H1 (cell line): ENCODE data around the gene MEX3B. TPM values are rescaled to one million over a fixed set of nuclear protein-coding genes. Genes with fewer than 3 reads are reported as not detected.
A peak's percentile ranks its signal among the peaks of the same experiment; 100 is the strongest.

Experiments
- CTCF ChIA-PET: fragments of 300-600 bp; sonication (Branson Sonifier 250); formaldehyde crosslinking; loops from one replicate; lab custom pipeline; 2021; ENCODE audit not compliant: partially characterized antibody; lab: Charles Lee
- POLR2A ChIA-PET: fragments of 300-600 bp; sonication (Branson Sonifier 250); formaldehyde crosslinking; loops from one replicate; lab custom pipeline; 2021; ENCODE audit warnings: inconsistent platforms; ENCODE audit not compliant: partially characterized antibody; lab: Charles Lee
- DNase-seq, 2 experiments: peaks; one replicate each; pipeline versions ENCODE4 v3.0.0 to v3.0.0-alpha.2; 2010 to 2022; ENCODE audit warnings: low spot score in 2 of 2, low read depth in 1 of 2, mixed read lengths in 1 of 2
- FAIRE-seq: peaks from 2 replicates; lab custom pipeline; 2011; peaks lifted over from hg19 to GRCh38; lab: Jason Lieb, UNC
- H2AFZ ChIP-seq: 2 replicates; pipeline ENCODE4 v1.8.1; 2012; ENCODE audit warnings: low read length, inconsistent platforms
- H2AK5ac ChIP-seq: 2 replicates; pipeline ENCODE4 v1.6.1; 2013; ENCODE audit warnings: low read depth, low read length
- H2BK120ac ChIP-seq: replicated peaks from 2 replicates; pipeline ENCODE3; 2013; ENCODE audit warnings: low read depth, low read length, inconsistent platforms
- H2BK12ac ChIP-seq: 2 replicates; pipeline ENCODE4 v1.6.1; 2013; ENCODE audit warnings: low read depth, low read length
- H2BK15ac ChIP-seq: 2 replicates; pipeline ENCODE4 v1.6.1; 2013; ENCODE audit warnings: low read length
- H2BK20ac ChIP-seq: 2 replicates; pipeline ENCODE4 v1.6.1; 2013; ENCODE audit warnings: low read length
- H2BK5ac ChIP-seq: 2 replicates; pipeline ENCODE4 v1.6.1; 2013; ENCODE audit warnings: low read depth, low read length
- H3K14ac ChIP-seq: 2 replicates; pipeline ENCODE4 v1.6.1; 2013; ENCODE audit warnings: inconsistent platforms; ENCODE audit not compliant: insufficient read length
- H3K18ac ChIP-seq: 2 replicates; pipeline ENCODE4 v1.6.1; 2013; ENCODE audit warnings: low read length; ENCODE audit errors: extremely low read depth
- H3K23ac ChIP-seq: 2 replicates; pipeline ENCODE4 v1.6.1; 2013; ENCODE audit warnings: inconsistent platforms; ENCODE audit not compliant: insufficient read length
- H3K23me2 ChIP-seq: 2 replicates; pipeline ENCODE4 v1.6.1; 2013; ENCODE audit warnings: low read depth, low read length
- H3K27ac ChIP-seq: 2 replicates; pipeline ENCODE4 v1.6.1; 2011; ENCODE audit warnings: low read depth, low read length, inconsistent platforms
- H3K27me3 ChIP-seq, 4 experiments: replicated peaks in 1 of 4; 1 replicate in 1 of 4; 2 replicates in 3 of 4; pipeline versions ENCODE4 v1.6.1 to v1.8.1; 2011 to 2013; ENCODE audit warnings: low read length in 3 of 4, mild to moderate bottlenecking in 3 of 4, inconsistent platforms in 2 of 4, mixed read lengths in 2 of 4, moderate library complexity in 1 of 4; ENCODE audit not compliant: control insufficient read depth in 3 of 4, insufficient read depth in 3 of 4; ENCODE audit errors: extremely low read depth in 1 of 4
- H3K36me3 ChIP-seq, 4 experiments: 2 replicates each; pipeline versions ENCODE4 v1.6.1 to v1.8.1; 2011 to 2013; ENCODE audit warnings: mild to moderate bottlenecking in 4 of 4, low read length in 3 of 4, moderate library complexity in 2 of 4, control low read depth in 1 of 4, inconsistent platforms in 1 of 4; ENCODE audit not compliant: insufficient read depth in 4 of 4, control insufficient read depth in 2 of 4
- H3K4ac ChIP-seq: replicated peaks from 2 replicates; pipeline ENCODE3; 2013; ENCODE audit warnings: low read length, low read depth, mixed read lengths, inconsistent platforms; ENCODE audit not compliant: insufficient read length
- H3K4me1 ChIP-seq, 4 experiments: replicated peaks in 1 of 4; 1 replicate in 1 of 4; 2 replicates in 3 of 4; pipeline versions ENCODE4 v1.6.1 to v1.8.1; 2011 to 2013; ENCODE audit warnings: low read length in 3 of 4, inconsistent platforms in 2 of 4, mixed read lengths in 1 of 4; ENCODE audit not compliant: insufficient read depth in 4 of 4, control insufficient read depth in 3 of 4
- H3K4me2 ChIP-seq, 2 experiments: 2 replicates each; pipeline versions ENCODE4 v1.6.1 to v1.8.1; 2011 to 2013; ENCODE audit warnings: low read depth in 2 of 2, low read length in 2 of 2, control low read depth in 1 of 2, inconsistent platforms in 1 of 2, mild to moderate bottlenecking in 1 of 2; ENCODE audit not compliant: insufficient read depth in 1 of 2
- H3K4me3 ChIP-seq, 4 experiments: fragments of 200-600, 300-600 bp in 1 of 4; sonication (generic), shearing (Covaris generic), sonication (Bioruptor Twin) in 1 of 4; 2 replicates each; pipeline versions ENCODE4 v1.5.1 to v1.8.1; 2011 to 2016; ENCODE audit warnings: low read length in 4 of 4, low read depth in 3 of 4, control low read depth in 2 of 4, inconsistent platforms in 2 of 4, mild to moderate bottlenecking in 2 of 4, mixed read lengths in 1 of 4, moderate library complexity in 1 of 4; ENCODE audit not compliant: insufficient read depth in 2 of 4; ENCODE audit errors: extremely low read depth in 1 of 4
- H3K56ac ChIP-seq: replicated peaks from 2 replicates; pipeline ENCODE3; 2013; ENCODE audit warnings: low read depth, mild to moderate bottlenecking, mixed read lengths, low read length, inconsistent platforms; ENCODE audit not compliant: insufficient read length
- H3K79me1 ChIP-seq: 2 replicates; pipeline ENCODE4 v1.6.1; 2013; ENCODE audit warnings: low read depth, low read length, control low read depth
- H3K79me2 ChIP-seq, 2 experiments: 2 replicates each; pipeline versions ENCODE4 v1.6.1 to v1.8.1; 2012 to 2013; ENCODE audit warnings: low read length in 2 of 2, mild to moderate bottlenecking in 2 of 2, inconsistent platforms in 1 of 2; ENCODE audit not compliant: insufficient read depth in 2 of 2, control insufficient read depth in 1 of 2
- H3K9ac ChIP-seq, 4 experiments: replicated peaks in 1 of 4; 1 replicate in 1 of 4; 2 replicates in 3 of 4; pipeline versions ENCODE4 v1.6.1 to v1.8.1; 2011 to 2013; ENCODE audit warnings: low read depth in 3 of 4, low read length in 3 of 4, control low read depth in 2 of 4, mild to moderate bottlenecking in 2 of 4, moderate library complexity in 2 of 4, inconsistent platforms in 1 of 4; ENCODE audit errors: extremely low read depth in 1 of 4
- H3K9me3 ChIP-seq, 2 experiments: 2 replicates each; pipeline versions ENCODE4 v1.6.1 to v1.8.1; 2012 to 2013; ENCODE audit warnings: mild to moderate bottlenecking in 2 of 2, moderate library complexity in 2 of 2, control low read depth in 1 of 2, inconsistent platforms in 1 of 2, low read depth in 1 of 2, low read length in 1 of 2, mixed read lengths in 1 of 2; ENCODE audit not compliant: insufficient read depth in 2 of 2
- H4K20me1 ChIP-seq, 2 experiments: replicated peaks in 1 of 2; 2 replicates each; pipeline versions ENCODE3 to v1.8.1; 2011 to 2013; ENCODE audit warnings: inconsistent platforms in 2 of 2, low read length in 2 of 2, mild to moderate bottlenecking in 1 of 2; ENCODE audit not compliant: insufficient read depth in 2 of 2, control insufficient read depth in 1 of 2
- H4K5ac ChIP-seq: 2 replicates; pipeline ENCODE4 v1.6.1; 2013; ENCODE audit warnings: low read length, low read depth, mixed read lengths, inconsistent platforms; ENCODE audit not compliant: insufficient read length
- H4K8ac ChIP-seq: 2 replicates; pipeline ENCODE4 v1.8.0; 2013; ENCODE audit warnings: mild to moderate bottlenecking, moderate library complexity, low read length, inconsistent platforms; ENCODE audit not compliant: insufficient read depth; ENCODE audit errors: extremely low read depth
- H4K91ac ChIP-seq: replicated peaks from 2 replicates; pipeline ENCODE3; 2013; ENCODE audit warnings: low read length, mixed read lengths, inconsistent platforms; ENCODE audit not compliant: insufficient read length
- RBBP5 ChIP-seq: IDR thresholded peaks from 2 replicates; pipeline ENCODE4 v1.7.1; 2012; ENCODE audit warnings: low read depth, mild to moderate bottlenecking, inconsistent platforms, low read length, moderate library complexity, borderline replicate concordance
- SP1 ChIP-seq: IDR thresholded peaks from 2 replicates; pipeline ENCODE4 v1.6.1; 2011; ENCODE audit warnings: low read depth, low read length
- TAF1 ChIP-seq: IDR thresholded peaks from 2 replicates; pipeline ENCODE4 v1.6.1; 2011; ENCODE audit warnings: mild to moderate bottlenecking, low read depth, low read length
- WGBS, 2 experiments: shearing (Covaris generic) in 1 of 2; methylation state at CpG; one replicate each; pipeline versions ENCODE4 v1.1.6 to v1.1.7; 2013 to 2015; ENCODE audit warnings: low lambda C conversion rate in 2 of 2, mixed read lengths in 2 of 2, inconsistent platforms in 1 of 2, low coverage in 1 of 2, missing lambda C conversion rate in 1 of 2; ENCODE audit not compliant: insufficient replicate concordance in 2 of 2, insufficient coverage in 1 of 2, insufficient read length in 1 of 2; ENCODE audit errors: extremely low coverage in 1 of 2, missing lambda C conversion rate in 1 of 2; 5-methylcytosine and 5-hydroxymethylcytosine counted together
- polyA plus RNA-seq, 7 experiments: library from polyadenylated mRNA; depleted of rRNA in 3 of 7; stranded (reverse) in 5 of 7; unstranded in 2 of 7; fragments of >200 nt in 5 of 7; fragments of 200-250 nt in 2 of 7; gene quantifications; 1 replicate in 5 of 7; 2 replicates in 1 of 7; 4 replicates in 1 of 7; pipeline versions ENCODE4 v1.2.1 to v1.2.3, GENCODE V29; 2011 to 2013; ENCODE audit warnings: missing spikeins in 2 of 7, mixed read lengths in 2 of 7
- total RNA-seq: library from RNA; stranded (reverse); fragmentation: NEBNext Ultra II Directional; extraction: Animal tissue kit (Norgen Biotek cat#: 25700); gene quantifications from 2 replicates; pipeline ENCODE4 v1.2.1, GENCODE V29; 2021
- TF ChIP-seq, protein P1 (sequence below): IDR thresholded peaks from 2 replicates; pipeline ENCODE4 v1.6.1; 2012; ENCODE audit warnings: inconsistent platforms
- TF ChIP-seq, protein P2 (sequence below): IDR thresholded peaks from 2 replicates; pipeline ENCODE4 v1.6.1; 2012; ENCODE audit warnings: inconsistent platforms

Gene MEX3B
- total and polyA plus RNA-seq, 2 of the 8 experiments (the other 6 are each of a cell fraction or from before 2014, with no cell fraction given), result 8.0 to 15.9 TPM

DNA sequence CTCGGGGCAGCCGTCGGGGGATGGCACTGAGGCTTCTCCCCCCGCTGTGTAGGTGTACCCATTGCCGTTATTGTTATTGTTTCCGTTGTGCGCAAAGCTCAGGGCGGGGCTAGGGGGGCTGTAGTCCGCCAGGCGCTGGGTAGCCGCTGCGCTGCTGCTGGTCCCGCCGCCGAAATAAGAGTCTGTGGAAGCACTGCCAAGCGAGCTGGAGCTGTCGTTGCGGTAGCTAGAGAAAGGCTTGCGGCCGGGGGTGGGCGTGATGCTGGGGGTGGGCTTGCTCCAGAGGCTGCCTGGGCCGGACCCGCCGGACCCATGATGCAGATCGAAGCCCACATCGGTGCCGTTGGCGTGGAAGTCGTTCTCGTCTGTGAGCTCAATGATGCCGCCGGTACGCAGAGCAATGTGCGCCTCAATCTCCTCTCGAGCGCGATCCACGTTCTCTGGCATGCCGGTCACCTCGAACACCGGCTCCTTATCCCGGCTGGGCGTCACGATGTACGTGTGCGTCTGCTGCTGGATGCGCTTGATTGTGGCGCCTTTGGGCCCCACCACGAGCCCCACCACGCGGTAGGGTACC is 1.9 kb downstream of the MEX3B start:
- CTCF ChIA-PET, result interaction anchor here (1.1 to 2.2 kb wide), 11 partner anchors 14 to 633 kb away, joined by 3 to 10 read pairs (median 4); no protein-coding TSS in a partner anchor
- peak overlapping the region; percentile 72 to 98 (median 90) for H3K4me3 ChIP-seq
- POLR2A ChIA-PET, result interaction anchor here (1.1 to 2.2 kb wide), 2 partner anchors 12 to 14 kb away, joined by 5 to 7 read pairs; no protein-coding TSS in a partner anchor
- peaks cover 6 to 18% (median 9%) of the 10 kb centered on the region in 4 experiments for H3K4me1 ChIP-seq
- H3K23ac ChIP-seq, result no peak overlapping the region
- no peak overlapping the region for H3K14ac ChIP-seq
- peak overlapping the region in 3 of 4 experiments; percentile 2 to 56 (median 13); a peak in 2 of 7 replicates for H3K9ac ChIP-seq
- H4K91ac ChIP-seq, result no peak overlapping the region
- H4K20me1 ChIP-seq, result peaks cover 5 to 10% of the 10 kb centered on the region in 2 experiments
- TF ChIP-seq RBBP5 (no peak), TAF1 (0 out of 2 replicates have a peak, but pooled peaks have one; percentile 13), SP1 (no peak)
- TF ChIP-seq, protein P1, sequence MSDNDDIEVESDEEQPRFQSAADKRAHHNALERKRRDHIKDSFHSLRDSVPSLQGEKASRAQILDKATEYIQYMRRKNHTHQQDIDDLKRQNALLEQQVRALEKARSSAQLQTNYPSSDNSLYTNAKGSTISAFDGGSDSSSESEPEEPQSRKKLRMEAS, result peak; percentile 64
- TF ChIP-seq, protein P2, sequence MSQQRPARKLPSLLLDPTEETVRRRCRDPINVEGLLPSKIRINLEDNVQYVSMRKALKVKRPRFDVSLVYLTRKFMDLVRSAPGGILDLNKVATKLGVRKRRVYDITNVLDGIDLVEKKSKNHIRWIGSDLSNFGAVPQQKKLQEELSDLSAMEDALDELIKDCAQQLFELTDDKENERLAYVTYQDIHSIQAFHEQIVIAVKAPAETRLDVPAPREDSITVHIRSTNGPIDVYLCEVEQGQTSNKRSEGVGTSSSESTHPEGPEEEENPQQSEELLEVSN, result peak; percentile 68
- peaks cover 0 to 6% (median 0%) of the 10 kb centered on the region in 4 experiments; a peak in 2 of 8 replicates for H3K36me3 ChIP-seq
- no peaks in the 10 kb centered on the region for H3K9me3 ChIP-seq
- H2BK15ac ChIP-seq, result no peak overlapping the region
- H3K23me2 ChIP-seq, result peaks cover 33% of the 10 kb centered on the region; the same call in 1 of the 2 replicates
- H4K5ac ChIP-seq, result no peak overlapping the region
- no peak overlapping the region for H2BK5ac ChIP-seq
- H3K79me1 ChIP-seq, result no peaks in the 10 kb centered on the region
- H3K4me2 ChIP-seq, result peak overlapping the region; percentile 92
- H2AFZ ChIP-seq, result no peak overlapping the region
- peaks cover 0 to 10% (median 3%) of the 10 kb centered on the region in 4 experiments; a peak in 4 of 7 replicates for H3K27me3 ChIP-seq
- no peak overlapping the region for H3K4ac ChIP-seq
- no peak overlapping the region for H2AK5ac ChIP-seq
- FAIRE-seq (no peak), DNase-seq (peak in 1 of 2 experiments; percentile 65)
- H4K8ac ChIP-seq, result no peak overlapping the region; the same call in 1 of the 2 replicates
- no peak overlapping the region for H2BK20ac ChIP-seq
- H3K18ac ChIP-seq, result peak overlapping the region; percentile 26
- H3K79me2 ChIP-seq, result no peaks in the 10 kb centered on the region; a peak in 1 of 4 replicates
- 0 out of 2 replicates have a peak overlapping the region, but pooled peaks have one; percentile 35 for H2BK12ac ChIP-seq
- no peak overlapping the region for H2BK120ac ChIP-seq
- H3K56ac ChIP-seq, result no peak overlapping the region
- WGBS, 2 experiments, result 6% methylated on average over 33 of the region's 51 CpGs; no CpG with 5 or more reads in 1 of the 2 experiments
- H3K27ac ChIP-seq, result no peak overlapping the region
